Transverse colon (tissue), 4 donors: Measurements from ENCODE around the gene ASXL1. TPM values are rescaled to one million over a fixed set of nuclear protein-coding genes. Genes with fewer than 3 reads are reported as not detected.
"Not testable (repeated sequence)": the region's sequence is repeated elsewhere in the genome, so short reads cannot be mapped to it uniquely, and the experiment has no call there.

Source experiments
- DNase-seq: peaks from one replicate; pipeline ENCODE4 v3.0.0-alpha.2; 2019
- H3K27ac ChIP-seq, 4 donors: fragments of 200-600 bp; sonication (generic); 2 replicates each; pipeline ENCODE4 v1.5.1; 2016 to 2018; ENCODE audit warnings: inconsistent platforms in 4 of 4
- H3K27me3 ChIP-seq: fragments of 200-600 bp; sonication (generic); 2 replicates; pipeline ENCODE4 v1.5.1; 2017; ENCODE audit warnings: inconsistent platforms
- H3K36me3 ChIP-seq, 4 donors: fragments of 200-600 bp; sonication (generic); 2 replicates each; pipeline ENCODE4 v1.5.1; 2017 to 2019; ENCODE audit warnings: inconsistent platforms in 4 of 4
- H3K4me1 ChIP-seq, 4 donors: fragments of 200-600 bp; sonication (generic); 2 replicates each; pipeline ENCODE4 v1.5.1; 2017 to 2020; ENCODE audit warnings: inconsistent platforms in 4 of 4
- H3K4me3 ChIP-seq, 4 donors: fragments of 200-600 bp; sonication (generic); 1 replicate in 1 of 4; 2 replicates in 3 of 4; pipeline versions ENCODE4 v1.5.1 to v1.6.1; 2017 to 2019; ENCODE audit warnings: inconsistent platforms in 4 of 4
- H3K9me3 ChIP-seq, 2 donors: fragments of 200-600 bp; sonication (generic); 2 replicates each; pipeline ENCODE4 v1.5.1; 2017 to 2019; ENCODE audit warnings: inconsistent platforms in 2 of 2
- CTCF ChIP-seq, 5 experiments: fragments of 200-600 bp in 3 of 5; fragments of 450-650 bp in 2 of 5; sonication (generic) in 3 of 5; IDR thresholded peaks; 1 replicate in 2 of 5; 2 replicates in 3 of 5; pipeline ENCODE4 v1.5.1; 2016 to 2017; ENCODE audit warnings: antibody characterized with exemption in 5 of 5, inconsistent platforms in 3 of 5, mild to moderate bottlenecking in 2 of 5, moderate library complexity in 1 of 5
- EP300 ChIP-seq: sonication (generic); formaldehyde crosslinking; IDR thresholded peaks from one replicate; pipeline ENCODE4 v1.6.1; 2017; ENCODE audit warnings: antibody characterized with exemption, low read depth
- POLR2A ChIP-seq: fragments of 450-650 bp; IDR thresholded peaks from one replicate; pipeline ENCODE4 v1.6.1; 2016; ENCODE audit warnings: antibody characterized with exemption, mild to moderate bottlenecking, moderate library complexity
- POLR2AphosphoS5 ChIP-seq, 3 donors: sonication (generic); formaldehyde crosslinking; IDR thresholded peaks; one replicate each; pipeline ENCODE4 v1.6.1; 2016; ENCODE audit warnings: antibody characterized with exemption in 3 of 3
- WGBS, 2 donors: methylation state at CpG; one replicate each; pipeline ENCODE4 v1.1.5; 2018; ENCODE audit warnings: low coverage in 1 of 2; 5-methylcytosine and 5-hydroxymethylcytosine counted together
- in situ Hi-C, 4 donors: fragments of 200-750 bp; cut with MboI; loops; one replicate each; pipeline versions ENCODE4 v1.15.0 to v1.15.1; 2017; ENCODE audit warnings: low sequenced_read_pairs in 3 of 4, low pct_ligation_motif_present in 1 of 4, low pct_unique_long_range_greater_than_20kb in 1 of 4
- intact Hi-C: fragments of 100-400 bp; cut with DNase I; formaldehyde crosslinking; loops from one replicate; pipeline ENCODE4 v1.15.1; 2023; ENCODE audit warnings: low total_unique reads
- total RNA-seq, 4 donors: library from RNA; depleted of rRNA; stranded (reverse); fragments of >200 nt; gene quantifications; one replicate each; pipeline ENCODE4 v1.1.0, GENCODE V29; 2016

The ASXL1 gene
- total RNA-seq, 4 donors from 2014 or later, result 39.6 to 293 (median 92.8) TPM

GRCh38 chr20:32463642-32464400 is 105.7 kb downstream of the ASXL1 start:
- Histone ChIP-seq H3K27me3 (no peaks in the 10 kb centered on the region), H3K4me1 (peaks cover 64 to 66% (median 65%) of the 10 kb centered on the region in 4 donors), H3K27ac (peak overlapping the region; percentile 87 to 96 (median 95)), H3K9me3 (no peaks in the 10 kb centered on the region), H3K36me3 (no peaks in the 10 kb centered on the region), H3K4me3 (peak overlapping the region in 1 of 4 donors; percentile 11)
- DNase-seq, result peak; percentile 80
- in situ Hi-C loops (no loop called here), intact Hi-C loops (no loop called here)
- TF ChIP-seq EP300 (no peak), POLR2AphosphoS5 (IDR thresholded peaks at IDR 0.05) (peak; percentile 68 to 72 (median 71)), CTCF (IDR thresholded peaks at IDR 0.05) (no peak), POLR2A (peak; percentile 63)
- 35% methylated on average over 26 of the region's 28 CpGs; no CpG with 5 or more reads in 1 of the 2 donors for WGBS, 2 donors

- 68 to 85% methylated on average over 8 to 19 of the region's 20 CpGs for WGBS, 2 donors
- H3K4me3 ChIP-seq, result no peak overlapping the region
- H3K4me1 ChIP-seq, result peaks cover 64 to 72% (median 67%) of the 10 kb centered on the region in 4 donors
- H3K27ac ChIP-seq, result peak overlapping the region; percentile 87 to 96 (median 95)
- DNase-seq, result no peak
- in situ Hi-C loops, result no loop called here
- H3K9me3 ChIP-seq, result no peaks in the 10 kb centered on the region
- intact Hi-C loops, result no loop called here
- no peaks in the 10 kb centered on the region for H3K36me3 ChIP-seq
- TF ChIP-seq EP300 (no peak), CTCF (IDR thresholded peaks at IDR 0.05) (no peak), POLR2A (no peak), POLR2AphosphoS5 (IDR thresholded peaks at IDR 0.05) (no peak)
- no peaks in the 10 kb centered on the region for H3K27me3 ChIP-seq
These were observed 106.4 kb downstream of the ASXL1 start for GRCh38 chr20:32464401-32465091.

- no peaks in the 10 kb centered on the region for H3K9me3 ChIP-seq
- 60% methylated on average over 24 of the region's 24 CpGs; no CpG with 5 or more reads in 1 of the 2 donors for WGBS, 2 donors
- H3K4me3 ChIP-seq, result no peak overlapping the region
- no peaks in the 10 kb centered on the region for H3K27me3 ChIP-seq
- H3K36me3 ChIP-seq, result no peaks in the 10 kb centered on the region
- in situ Hi-C loops, result no loop called here
- peaks cover 70 to 80% (median 72%) of the 10 kb centered on the region in 4 donors for H3K4me1 ChIP-seq
- DNase-seq, result peak; percentile 94
- peak overlapping the region; percentile 87 to 96 (median 95) for H3K27ac ChIP-seq
- TF ChIP-seq POLR2A (peak; percentile 64), EP300 (no peak), POLR2AphosphoS5 (IDR thresholded peaks at IDR 0.05) (peak; percentile 47 to 74 (median 71))
- intact Hi-C loops, result no loop called here
These were observed 107.2 kb downstream of the ASXL1 start for GRCh38 chr20:32465092-32465900.

GRCh38 chr20:32465901-32466675 is 108.0 kb downstream of the ASXL1 start:
- H3K4me3 ChIP-seq, DNase-seq, H3K9me3 ChIP-seq, H3K27me3 ChIP-seq, in situ Hi-C loops, intact Hi-C loops, H3K36me3 ChIP-seq: not testable (repeated sequence)
- 18 to 69% methylated on average over 2 to 9 of the region's 15 CpGs for WGBS, 2 donors
- peaks cover 74 to 88% (median 79%) of the 10 kb centered on the region in 4 donors for H3K4me1 ChIP-seq
- H3K27ac ChIP-seq, result peak overlapping the region; percentile 87 to 96 (median 95)
